Stimulated activated CD4-positive, alpha-beta T cell treated with anti-CD3 and anti-CD28 coated beads, Interleukin-1b, Interleukin-23, amount 100 ng/mL, for 1 hour (primary cell): ENCODE data around the gene JAM2.
"Not testable (repeated sequence)": the region's sequence is repeated elsewhere in the genome, so short reads cannot be mapped to it uniquely, and the experiment has no call there.

ENCODE experiments used
- DNase-seq, 2 donors: peaks; one replicate each; pipeline ENCODE4 v3.0.0-alpha.2; 2020; ENCODE audit warnings: low read depth in 2 of 2

JAM2 gene, protein sequence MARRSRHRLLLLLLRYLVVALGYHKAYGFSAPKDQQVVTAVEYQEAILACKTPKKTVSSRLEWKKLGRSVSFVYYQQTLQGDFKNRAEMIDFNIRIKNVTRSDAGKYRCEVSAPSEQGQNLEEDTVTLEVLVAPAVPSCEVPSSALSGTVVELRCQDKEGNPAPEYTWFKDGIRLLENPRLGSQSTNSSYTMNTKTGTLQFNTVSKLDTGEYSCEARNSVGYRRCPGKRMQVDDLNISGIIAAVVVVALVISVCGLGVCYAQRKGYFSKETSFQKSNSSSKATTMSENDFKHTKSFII

DNA sequence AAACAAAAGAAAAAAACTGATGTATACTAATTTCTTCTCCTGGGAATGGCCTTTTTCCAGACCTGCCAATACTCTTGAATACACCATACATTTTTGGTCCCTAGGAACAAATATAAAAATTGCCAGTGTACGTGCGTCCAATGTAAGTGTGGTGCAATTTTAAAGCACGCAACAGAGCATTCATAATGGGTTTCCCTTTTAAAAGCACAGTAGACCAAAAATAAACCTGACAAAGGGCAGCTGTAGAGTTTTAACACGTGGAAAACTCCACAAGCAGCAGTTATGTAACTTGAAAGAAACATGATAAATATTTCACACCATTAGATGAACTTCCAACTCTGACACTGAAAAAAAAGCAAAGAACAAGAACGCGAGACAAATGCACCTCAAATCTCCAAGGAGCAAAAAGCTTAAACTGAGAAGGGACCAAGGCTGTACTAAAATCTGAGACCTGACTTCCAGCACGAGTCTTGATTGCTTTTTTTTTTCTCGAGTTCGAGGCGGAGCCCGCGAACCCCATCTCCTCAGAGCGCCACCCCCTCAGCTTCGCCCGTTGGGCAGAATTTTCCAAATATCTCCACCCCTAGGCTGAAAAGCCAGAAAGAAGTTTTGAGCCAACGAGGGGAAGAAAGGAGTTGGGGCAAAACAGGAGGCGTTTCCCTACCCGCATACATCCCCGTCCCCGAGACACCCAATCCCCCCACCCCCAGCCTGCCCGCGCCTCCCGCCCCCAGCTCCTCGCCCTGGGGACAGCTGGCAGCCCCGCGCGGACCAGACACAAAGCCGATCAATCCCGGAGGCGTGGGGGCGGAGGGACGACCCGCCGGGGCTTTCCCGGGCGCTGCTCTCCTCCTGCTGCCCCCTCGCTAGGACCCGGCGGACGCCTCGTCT lies at the start of gene JAM2:
JAM2 (plus strand) TSS at position 599 of the 891 bp plus-strand sequence. CDS start 564 bp downstream, outside the sequence.
- DNase-seq: peak in 1 of 2 donors; percentile 4

DNA sequence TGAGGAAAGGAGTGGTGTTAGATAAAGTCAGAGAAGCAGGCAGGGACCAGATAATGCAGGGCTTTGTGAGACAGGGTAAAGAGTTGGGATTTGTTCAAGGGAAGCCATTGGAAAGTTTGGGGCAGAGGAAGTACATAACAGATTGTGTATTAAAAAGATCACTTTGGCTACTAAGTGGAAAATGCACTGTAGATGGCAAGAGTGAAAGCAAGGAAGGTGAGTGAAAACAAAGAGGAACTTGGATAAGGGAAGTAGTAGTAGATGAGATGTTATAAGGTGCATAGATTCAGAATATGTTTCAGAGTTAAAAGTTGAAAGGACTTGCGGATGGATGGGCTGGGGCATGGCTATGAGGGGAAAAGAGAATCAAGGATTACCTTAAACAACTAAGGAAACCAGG lies 49.2 kb upstream of the JAM2 start:
- DNase-seq: no peak

DNA sequence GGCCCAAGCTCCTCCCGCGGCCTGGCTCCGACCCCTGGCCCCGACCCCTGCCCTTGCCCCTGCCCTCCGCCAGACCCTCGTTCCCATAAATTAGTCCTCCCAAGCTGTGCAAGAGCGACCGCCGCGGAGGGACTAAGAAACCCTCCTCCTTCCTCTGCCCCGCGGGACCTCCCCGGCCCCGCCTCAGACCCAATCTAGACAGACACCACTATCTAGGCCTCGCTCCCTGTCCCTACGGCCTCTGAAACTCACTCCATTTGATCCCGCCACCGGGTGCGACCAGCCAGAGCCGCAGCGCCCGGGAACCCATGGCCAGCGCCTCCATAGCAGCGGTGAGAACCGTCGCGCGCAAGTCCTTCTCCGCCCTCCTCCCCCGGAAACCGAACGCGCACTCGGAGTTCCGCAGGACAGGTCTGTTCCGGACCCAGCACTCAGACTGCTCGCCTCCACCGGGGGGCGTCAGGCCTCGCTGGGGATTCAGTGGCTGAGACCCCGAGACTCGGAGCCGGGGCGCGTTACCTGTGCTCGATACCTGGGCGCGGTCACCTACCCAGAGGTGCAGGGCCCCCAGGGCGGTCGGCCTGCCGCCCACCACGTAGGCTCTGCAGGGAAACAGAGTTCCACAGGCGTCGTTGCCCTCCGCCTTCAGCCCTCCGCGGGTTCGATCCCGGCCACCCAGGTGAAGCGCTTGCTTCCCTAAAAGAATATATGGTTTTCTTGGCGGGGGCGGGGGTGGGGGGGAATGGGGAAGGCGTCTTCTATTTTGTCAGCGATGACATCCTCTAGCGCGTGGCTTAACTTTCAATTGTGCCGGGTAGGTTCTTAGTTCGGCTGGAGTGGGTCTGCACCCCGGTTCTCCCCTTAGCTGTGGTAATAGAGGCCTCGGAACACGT lies 31.7 kb upstream of the JAM2 start, which contains the start of gene MRPL39:
MRPL39 (minus strand) TSS at position 331 of the 893 bp plus-strand sequence; CDS start at position 325, 6 bp downstream.
- peak; percentile 61 to 73 for DNase-seq

DNA sequence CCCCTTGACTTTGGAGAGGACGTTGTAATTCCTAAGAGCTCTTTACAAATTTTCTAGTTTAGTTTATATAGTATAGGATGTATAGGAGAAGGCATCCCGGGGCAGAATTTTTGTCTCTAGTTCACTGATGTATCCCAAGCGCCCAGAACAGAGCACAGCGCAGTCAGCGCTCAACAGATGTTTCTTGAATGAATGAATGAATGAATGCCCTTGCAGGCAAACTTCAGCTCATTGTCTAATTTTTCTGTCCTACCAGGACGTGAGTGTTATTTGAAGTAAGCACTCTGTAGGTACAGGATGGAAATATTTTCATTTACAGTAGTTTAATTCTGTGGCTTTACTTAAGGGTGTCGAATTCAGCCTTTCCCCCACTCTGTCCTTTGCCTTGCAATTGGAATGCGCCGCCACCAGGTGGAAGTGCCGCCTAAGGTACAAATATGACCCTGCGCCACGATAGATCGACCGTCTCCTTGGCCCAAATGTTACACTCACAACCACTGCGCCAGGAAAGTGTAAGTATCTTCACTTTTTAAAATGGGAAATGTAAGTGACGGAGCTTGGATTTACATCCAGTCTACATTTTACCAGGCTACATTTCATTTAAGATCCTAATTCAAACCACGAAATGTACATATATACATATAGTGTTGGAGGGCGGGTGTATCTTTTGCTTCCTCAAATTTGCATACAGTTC lies 30.9 kb upstream of the JAM2 start:
- peak; percentile 51 to 61 for DNase-seq

DNA sequence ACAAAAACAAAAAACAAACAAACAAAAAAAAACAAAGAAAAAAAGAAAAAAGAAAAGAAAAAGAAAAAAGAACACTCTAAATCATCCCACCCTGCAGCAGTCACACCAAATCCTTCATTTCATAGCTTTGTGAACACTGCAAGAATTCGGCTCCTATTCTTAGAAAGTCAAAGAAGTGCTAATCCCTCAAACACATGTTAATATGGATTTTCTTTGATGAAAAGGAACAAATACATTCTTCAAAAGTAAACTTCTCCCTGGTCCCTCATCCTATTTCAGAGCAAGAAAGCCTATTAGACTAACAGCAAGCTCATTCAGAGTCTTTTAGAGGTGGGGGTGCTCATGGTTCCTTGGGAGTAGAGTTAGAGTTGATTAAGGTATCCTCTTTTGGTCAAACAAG lies 24.6 kb upstream of the JAM2 start:
- DNase-seq: no peak

DNA sequence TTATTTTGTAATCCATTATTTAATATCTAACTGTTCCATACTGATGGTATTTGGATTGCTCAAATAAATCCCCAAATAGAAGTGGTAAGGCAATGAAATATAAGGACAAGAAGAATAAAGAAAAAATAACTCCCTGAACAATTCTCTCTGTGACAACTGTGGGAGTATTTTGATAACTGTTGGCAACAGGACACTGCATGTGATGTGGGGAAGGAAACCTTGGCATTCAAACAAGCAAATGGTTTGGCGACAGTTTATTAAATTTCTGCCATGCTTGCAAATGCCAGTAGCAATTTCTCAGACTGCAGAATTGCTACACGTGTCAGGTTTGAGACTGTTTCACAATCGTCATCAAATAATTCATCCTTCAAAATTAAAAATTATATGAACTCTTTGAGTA lies 23.2 kb upstream of the JAM2 start:
- DNase-seq: no peak

DNA sequence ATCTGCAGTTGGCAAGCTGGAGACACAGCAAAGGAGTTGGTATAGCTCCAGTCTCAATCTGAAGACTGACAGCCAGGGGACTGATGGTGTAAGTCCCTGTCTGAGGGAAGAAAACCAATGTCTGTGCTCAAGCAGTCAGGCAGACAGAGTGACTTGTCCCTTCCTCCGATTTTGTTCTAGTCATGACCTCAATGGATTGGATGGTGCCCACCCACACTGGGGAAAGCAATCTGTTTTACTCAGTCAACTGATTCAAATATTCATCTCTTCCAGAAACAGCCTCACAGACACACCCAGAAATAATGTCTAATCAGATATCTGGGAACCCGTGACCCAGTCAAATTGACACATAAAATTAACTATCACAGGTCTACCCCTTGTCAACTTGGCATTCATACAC lies 19.9 kb upstream of the JAM2 start:
- DNase-seq: no peak

DNA sequence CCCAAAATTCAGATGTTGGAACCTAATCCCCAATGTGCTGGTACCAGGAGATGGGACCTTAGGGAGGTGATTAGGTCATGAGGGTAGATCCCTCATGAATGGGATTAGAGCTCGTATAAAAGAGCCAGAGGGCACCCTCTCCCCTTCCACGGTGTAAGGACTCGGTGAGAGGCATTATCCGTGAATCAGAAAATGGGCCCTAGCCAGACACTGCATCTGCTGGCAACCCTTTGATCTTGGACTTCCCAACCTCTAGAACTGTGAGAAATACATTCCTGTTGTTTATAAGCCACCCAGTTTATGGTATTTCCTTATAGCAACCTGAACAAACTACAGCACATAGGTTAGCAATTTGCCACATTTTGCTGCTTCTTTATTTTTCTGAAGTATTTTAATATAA lies 14.5 kb upstream of the JAM2 start:
- no peak for DNase-seq

DNA sequence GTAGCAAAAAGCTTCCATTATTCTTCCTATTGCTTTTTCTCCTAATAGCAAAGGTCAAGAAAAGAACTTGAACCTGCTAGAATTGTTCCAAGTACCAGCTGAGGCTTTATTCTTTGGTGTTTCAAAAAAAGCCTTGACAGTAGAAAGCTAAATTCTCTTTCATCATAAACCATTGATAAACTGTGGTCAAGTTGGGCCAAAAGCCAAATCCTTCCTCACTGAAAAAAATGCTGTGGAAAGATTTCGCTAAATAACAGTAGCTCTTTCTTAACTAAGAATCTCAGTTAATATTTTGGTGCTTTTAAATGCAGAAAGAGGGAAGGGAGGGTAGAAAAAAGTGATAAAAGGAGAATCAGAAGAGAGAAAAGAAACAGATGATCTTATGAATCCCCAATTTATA lies 14.0 kb upstream of the JAM2 start:
- no peak for DNase-seq

DNA sequence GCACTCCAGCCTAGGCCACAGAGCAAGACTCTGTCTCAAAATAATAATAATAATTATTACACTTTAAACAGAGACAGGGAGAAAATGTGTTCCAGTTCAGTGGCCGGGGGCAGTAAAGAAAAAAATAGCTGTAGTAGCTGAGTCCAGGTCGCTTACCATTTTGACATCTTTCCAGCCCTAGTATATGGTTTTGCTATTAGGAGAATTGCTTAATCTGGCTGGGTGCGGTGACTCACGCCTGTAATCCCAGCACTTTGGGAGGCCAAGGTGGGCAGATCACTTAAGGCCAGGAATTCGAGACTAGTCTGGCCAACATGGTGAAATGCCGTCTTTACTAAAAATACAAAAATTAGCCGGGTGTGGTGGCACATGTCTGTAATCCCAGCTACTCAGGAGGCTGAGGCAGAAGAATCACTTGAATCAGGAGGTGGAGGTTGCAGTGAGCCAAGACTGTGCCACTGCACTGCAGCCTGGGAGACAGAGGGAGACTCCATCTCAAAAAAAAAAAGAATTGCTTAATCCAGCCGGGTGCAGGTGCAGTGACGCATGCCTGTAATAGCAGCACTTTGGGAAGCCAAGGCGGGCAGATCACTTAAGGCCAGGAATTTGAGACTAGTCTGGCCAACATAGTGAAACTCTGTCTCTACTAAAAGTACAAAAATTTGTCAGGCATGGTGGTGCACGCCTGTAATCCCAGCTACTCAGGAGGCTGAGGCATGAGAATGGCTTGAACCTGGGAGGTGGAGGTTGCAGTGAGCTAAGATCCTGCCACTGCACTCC lies 13.1 kb upstream of the JAM2 start:
- not testable (repeated sequence) for DNase-seq

DNA sequence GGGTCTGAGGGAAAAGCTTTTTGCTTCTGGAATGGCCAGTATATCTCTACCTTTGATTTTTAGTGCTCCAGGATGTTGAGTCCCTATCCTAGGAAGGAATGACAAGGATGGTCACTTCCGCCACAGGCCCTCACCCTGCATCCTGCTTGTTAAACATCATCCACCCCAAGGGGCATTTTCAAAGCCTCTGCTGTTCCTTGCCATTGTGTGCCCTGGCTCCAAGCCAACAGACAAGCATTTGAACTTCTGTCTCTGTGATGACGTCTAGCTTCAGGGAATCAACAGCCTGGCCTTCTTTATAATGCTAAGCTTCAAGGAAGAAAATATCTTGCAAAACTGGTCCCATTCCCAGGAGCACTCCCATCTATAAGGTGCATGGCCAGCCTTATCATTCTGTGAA lies 12.3 kb upstream of the JAM2 start:
- DNase-seq: no peak

DNA sequence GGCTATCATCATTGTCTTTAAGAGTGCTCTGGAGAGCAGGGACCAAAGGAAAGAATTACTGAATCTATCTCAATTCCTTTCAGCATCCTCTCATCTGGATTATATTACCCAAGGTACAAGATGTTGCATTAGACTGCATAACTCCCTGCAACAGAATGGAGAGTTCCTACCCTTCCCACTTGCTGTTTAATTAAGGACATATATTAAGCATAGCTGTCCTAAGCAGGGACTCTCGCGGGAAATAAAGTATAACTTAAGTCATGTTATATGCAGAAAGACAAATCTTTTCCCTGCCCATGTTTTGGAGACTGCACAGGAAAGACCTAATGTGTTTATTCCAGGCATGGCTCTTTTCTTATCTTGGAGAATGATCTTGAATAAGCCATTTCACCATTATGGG lies 6.8 kb upstream of the JAM2 start:
- DNase-seq: no peak

DNA sequence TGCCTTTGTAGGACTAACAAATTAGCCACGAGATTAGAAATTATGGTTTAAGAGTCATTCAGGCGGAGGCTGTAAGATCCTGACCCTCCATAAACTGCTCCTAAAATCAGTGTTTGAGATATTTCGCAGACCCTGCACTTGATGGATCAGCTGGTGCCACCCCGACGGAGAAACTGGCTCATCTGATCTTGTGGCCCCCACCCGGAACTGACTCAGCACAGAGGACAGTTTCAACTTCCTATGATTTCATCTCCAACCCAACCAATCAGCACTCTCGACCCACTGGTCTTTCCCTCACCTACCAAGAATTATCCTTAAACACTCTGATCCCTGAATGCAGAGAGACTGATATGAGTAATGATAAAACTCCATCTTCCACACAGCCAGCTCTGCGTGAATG lies 3.7 kb upstream of the JAM2 start:
- no peak for DNase-seq

DNA sequence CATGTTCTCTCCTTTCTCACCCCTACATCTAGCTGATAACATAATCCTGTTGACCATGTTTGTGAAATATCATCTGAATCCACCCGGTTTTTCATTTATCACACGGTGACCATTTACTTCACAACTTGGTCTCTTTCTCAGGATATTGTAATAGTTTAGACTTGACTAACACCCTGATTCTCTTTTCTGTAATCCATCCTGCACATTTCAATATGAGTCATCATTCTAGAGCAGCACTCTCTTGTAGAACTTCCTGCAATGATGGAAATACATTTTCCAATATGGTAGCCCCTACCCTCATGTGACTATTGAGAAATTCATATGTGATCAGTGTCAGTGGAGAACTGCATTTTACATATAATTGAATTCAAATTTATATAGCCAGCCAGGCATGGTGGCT lies 2.3 kb upstream of the JAM2 start:
- DNase-seq: no peak

DNA sequence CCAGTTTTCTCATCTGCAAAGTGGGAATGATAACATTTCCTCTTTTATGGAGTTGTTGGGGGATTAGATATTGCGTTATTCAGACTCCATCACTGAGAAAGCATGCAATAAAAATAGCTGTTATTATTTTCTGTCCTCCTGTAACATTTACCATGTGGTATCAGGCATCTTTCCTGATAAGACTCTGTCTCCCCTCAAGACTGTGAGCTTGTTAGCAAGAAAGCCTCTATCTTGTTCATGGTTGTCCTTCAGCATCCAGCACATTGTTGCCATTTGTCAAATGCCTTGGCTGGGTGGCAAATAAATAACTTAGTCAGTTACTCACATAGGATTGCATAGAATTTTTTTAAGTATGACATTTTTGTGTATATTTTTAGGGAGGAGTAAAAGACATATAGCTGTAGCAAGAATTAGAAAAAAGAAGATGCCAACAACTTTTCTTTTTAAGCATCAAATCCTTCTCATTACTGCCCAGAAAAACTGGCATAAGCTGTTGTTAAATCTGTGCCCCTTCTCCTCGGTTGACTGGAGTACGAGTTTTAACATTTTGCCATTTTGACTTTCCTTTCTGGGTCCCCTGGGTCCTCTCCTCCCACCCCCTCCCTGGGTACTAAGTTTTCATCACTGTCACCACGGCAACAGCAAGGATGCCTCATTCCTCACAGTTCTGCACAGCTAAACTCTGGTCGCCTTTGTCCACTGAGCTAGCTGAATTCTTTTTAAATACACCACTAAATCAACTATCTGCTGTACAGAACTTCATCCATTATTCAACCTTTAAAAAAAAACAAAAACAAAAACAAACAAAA lies 1.0 kb upstream of the JAM2 start:
- no peak for DNase-seq

DNA sequence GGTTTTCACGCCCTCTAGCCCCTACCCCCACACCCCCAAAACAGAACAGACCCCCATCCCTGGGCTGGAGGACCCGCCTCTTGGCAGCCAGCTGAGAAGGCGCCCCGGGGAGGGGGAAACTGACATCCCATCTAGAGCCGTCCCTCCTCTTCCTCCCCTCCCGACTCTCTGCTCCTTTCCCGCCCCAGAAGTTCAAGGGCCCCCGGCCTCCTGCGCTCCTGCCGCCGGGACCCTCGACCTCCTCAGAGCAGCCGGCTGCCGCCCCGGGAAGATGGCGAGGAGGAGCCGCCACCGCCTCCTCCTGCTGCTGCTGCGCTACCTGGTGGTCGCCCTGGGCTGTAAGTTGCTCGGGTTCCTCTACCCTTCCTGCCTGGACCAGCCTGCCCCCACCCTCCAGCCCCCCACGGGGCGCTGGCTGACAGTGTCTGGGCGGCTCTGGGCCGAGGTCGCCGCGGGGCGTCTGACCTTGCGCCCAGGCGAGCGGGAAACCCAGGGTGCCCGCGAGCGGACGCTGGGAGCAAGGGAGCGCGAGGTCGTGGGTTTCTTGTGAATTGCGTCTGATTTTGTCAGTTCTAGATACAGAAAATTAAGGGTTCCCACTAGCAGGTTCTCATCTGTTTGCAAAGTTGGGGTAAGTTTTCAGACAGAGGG lies 618 bp downstream of the JAM2 start:
- DNase-seq: peak in 1 of 2 donors; percentile 6

DNA sequence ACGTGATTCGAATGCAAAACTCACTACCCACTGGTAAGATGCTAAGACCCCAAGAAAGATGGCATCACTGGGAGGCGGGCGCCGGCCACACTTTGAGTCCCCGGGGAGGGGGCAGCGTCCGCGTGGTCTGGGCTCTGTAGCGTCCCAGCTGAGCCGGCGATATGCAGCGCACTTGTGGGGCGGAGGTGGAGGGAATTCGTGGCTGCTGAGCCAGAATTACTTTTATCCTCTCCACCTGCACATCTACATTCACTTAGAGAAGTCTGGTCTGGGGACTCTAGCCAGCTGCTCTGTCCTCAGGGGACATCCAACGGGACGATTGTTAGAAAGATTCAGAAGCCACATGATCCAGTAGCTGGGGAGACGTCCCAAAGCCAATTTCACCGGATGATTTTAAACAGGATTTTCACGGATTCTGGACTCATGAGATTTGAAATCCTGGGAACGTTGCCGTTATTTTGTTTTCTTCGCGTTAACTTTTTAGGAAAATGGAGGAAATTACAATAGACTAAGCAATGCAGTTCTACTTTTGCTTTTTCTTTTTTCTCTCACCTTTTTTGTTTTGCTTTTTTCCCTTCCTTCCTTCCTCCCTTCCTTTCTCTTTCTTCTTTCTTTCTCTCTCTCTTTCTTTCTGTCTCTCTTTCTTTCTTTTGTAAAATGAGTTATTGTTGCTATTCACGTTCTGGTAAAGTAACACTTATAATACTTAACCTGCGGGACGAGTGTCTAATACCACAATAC lies 1.3 kb downstream of the JAM2 start:
- DNase-seq: no peak

DNA sequence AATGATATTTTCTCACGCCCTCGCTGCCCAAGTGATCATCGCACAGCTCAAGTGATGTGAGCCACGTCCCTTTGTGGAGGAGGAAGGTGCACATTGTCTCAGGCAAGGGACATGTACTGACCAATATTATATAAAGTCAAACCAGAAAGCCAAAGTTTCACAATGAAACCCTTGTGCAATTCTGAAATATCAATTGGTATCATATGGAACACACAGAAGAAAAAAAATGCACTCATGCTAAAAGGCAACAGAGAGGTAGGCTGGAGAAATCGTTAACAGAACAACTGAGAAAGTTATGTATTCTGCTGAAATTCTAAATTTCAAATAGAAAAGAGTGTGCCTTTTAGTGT lies 1.9 kb downstream of the JAM2 start:
- no peak for DNase-seq

DNA sequence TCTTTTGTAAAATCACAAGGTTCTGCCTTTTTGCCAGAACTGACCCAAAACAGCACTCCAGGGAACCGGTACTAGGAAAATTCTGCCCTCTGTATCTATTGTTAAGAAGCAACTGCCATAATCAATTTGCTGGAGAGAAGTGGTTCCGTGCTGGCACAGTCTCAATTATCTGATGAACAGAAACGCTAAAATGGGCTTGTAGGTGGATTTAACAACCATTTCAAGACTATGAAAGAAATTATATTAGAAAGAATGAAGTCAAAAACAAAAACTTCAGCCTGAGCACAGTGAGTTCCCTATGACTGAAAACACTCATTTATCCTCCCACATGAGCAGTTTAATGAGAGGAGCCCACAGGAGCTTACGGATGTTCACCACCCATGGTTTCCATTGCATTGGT lies 4.4 kb downstream of the JAM2 start:
- no peak for DNase-seq
